A549 (cell line): ENCODE data around the gene EIF4G3. TPM values are rescaled to one million over a fixed set of nuclear protein-coding genes. Genes with fewer than 3 reads are reported as not detected.

Experiments used
- ATAC-seq, 2 experiments: fragments of 200-7000 bp in 1 of 2; fragments of >200 bp in 1 of 2; cut with Nextera tagmentation in 1 of 2; cut with Tn5 transposase in 1 of 2; 3 replicates each; pipeline versions ENCODE4 v1.8.0 to v1.9.1; 2018 to 2020; ENCODE audit warnings: mild to moderate bottlenecking in 1 of 2, moderate library complexity in 1 of 2
- CTCF ChIA-PET: fragments of 300-600 bp; sonication (Branson Sonifier 250); formaldehyde crosslinking; extraction: SDS; loops from one replicate; lab custom pipeline; 2021; ENCODE audit warnings: antibody characterized with exemption, inconsistent platforms; lab: Yijun Ruan, JAX
- POLR2A ChIA-PET: fragments of 350-600 bp; formaldehyde crosslinking; extraction: SDS; loops from one replicate; lab custom pipeline; 2021; ENCODE audit warnings: antibody characterized with exemption, inconsistent platforms; lab: Yijun Ruan, JAX
- DNase-seq, 2 experiments: peaks; one replicate each; pipeline versions ENCODE4 v3.0.0 to v3.0.0-alpha.2; 2011 to 2016; ENCODE audit warnings: low read depth in 1 of 2, low spot score in 1 of 2
- FAIRE-seq: peaks from 2 replicates; lab custom pipeline; 2011; peaks lifted over from hg19 to GRCh38; lab: Jason Lieb, UNC
- H3K27ac ChIP-seq, 2 experiments: fragments of >200 bp; sonication (Bioruptor Twin); formaldehyde crosslinking; 3 replicates each; pipeline ENCODE4 v1.5.1; 2016 to 2017
- H3K4me1 ChIP-seq: fragments of >200 bp; sonication (Bioruptor Twin); formaldehyde crosslinking; 3 replicates; pipeline ENCODE4 v1.6.1; 2016
- H3K4me2 ChIP-seq: fragments of >200 bp; sonication (Bioruptor Twin); formaldehyde crosslinking; 3 replicates; pipeline ENCODE4 v1.6.1; 2016
- H3K4me3 ChIP-seq: fragments of >200 bp; sonication (Bioruptor Twin); formaldehyde crosslinking; 3 replicates; pipeline ENCODE4 v1.5.1; 2016
- H3K9me3 ChIP-seq: fragments of >200 bp; sonication (Bioruptor Twin); formaldehyde crosslinking; 3 replicates; pipeline ENCODE4 v1.6.1; 2016
- BHLHE40 ChIP-seq: IDR thresholded peaks from 2 replicates; pipeline ENCODE4 v1.6.1; 2012; ENCODE audit warnings: low read depth, low read length, inconsistent platforms
- CBX2 ChIP-seq: fragments of 200-600 bp; sonication (generic); IDR thresholded peaks from 2 replicates; pipeline ENCODE4 v1.6.1; 2016; ENCODE audit warnings: low read depth, mild to moderate bottlenecking, borderline replicate concordance
- CBX8 ChIP-seq: fragments of 200-600 bp; sonication (generic); IDR thresholded peaks from 2 replicates; pipeline ENCODE4 v1.6.1; 2016
- CEBPB ChIP-seq, 2 experiments: fragments of >200 bp in 1 of 2; sonication (Bioruptor Twin) in 1 of 2; formaldehyde crosslinking in 1 of 2; IDR thresholded peaks; 2 replicates each; pipeline ENCODE4 v1.6.1; 2012 to 2016
- E2F6 ChIP-seq: IDR thresholded peaks from 2 replicates; pipeline ENCODE4 v1.6.1; 2012; ENCODE audit warnings: low read depth, borderline replicate concordance
- EHMT2 ChIP-seq: fragments of 200-600 bp; sonication (generic); IDR thresholded peaks from 2 replicates; pipeline ENCODE4 v1.6.1; 2016; ENCODE audit warnings: antibody characterized with exemption, low read depth, mild to moderate bottlenecking, moderate library complexity
- ELK1 ChIP-seq: fragments of 150-350 bp; IDR thresholded peaks from 2 replicates; pipeline ENCODE4 v1.6.1; 2014; ENCODE audit warnings: low read depth, mild to moderate bottlenecking, low read length
- EP300 ChIP-seq, 2 experiments: fragments of >200 bp; sonication (Bioruptor Twin); formaldehyde crosslinking; IDR thresholded peaks; 2 replicates in 1 of 2; 3 replicates in 1 of 2; pipeline ENCODE4 v1.6.1; 2016 to 2017
- ESRRA ChIP-seq: fragments of 150-350 bp; IDR thresholded peaks from 2 replicates; pipeline ENCODE4 v1.6.1; 2014; ENCODE audit warnings: mild to moderate bottlenecking, low read length, borderline replicate concordance
- HEYL ChIP-seq: fragments of 250-450 bp; sonication (Bioruptor Pico); IDR thresholded peaks from 2 replicates; pipeline ENCODE4 v1.8.0; 2021; ENCODE audit warnings: mild to moderate bottlenecking, moderate library complexity
- HOXB13 ChIP-seq: fragments of 250-450 bp; sonication (Bioruptor Pico); IDR thresholded peaks from 2 replicates; pipeline ENCODE4 v1.5.0; 2020; ENCODE audit warnings: low read depth, mild to moderate bottlenecking, moderate library complexity
- KDM1A ChIP-seq: fragments of 200-600 bp; sonication (generic); IDR thresholded peaks from 2 replicates; pipeline ENCODE4 v1.6.1; 2016; ENCODE audit warnings: low read depth, mild to moderate bottlenecking
- MAFK ChIP-seq: fragments of 450-650 bp; IDR thresholded peaks from 2 replicates; pipeline ENCODE4 v1.6.1; 2014; ENCODE audit not compliant: partially characterized antibody
- MYC ChIP-seq: IDR thresholded peaks from 2 replicates; pipeline ENCODE4 v1.6.1; 2012; ENCODE audit warnings: mild to moderate bottlenecking, inconsistent platforms, low read length, improper control_type of control experiment, borderline replicate concordance
- PHF8 ChIP-seq: fragments of 200-600 bp; sonication (generic); IDR thresholded peaks from 2 replicates; pipeline ENCODE4 v1.6.1; 2016; ENCODE audit warnings: low read depth, mild to moderate bottlenecking, antibody characterized with exemption, moderate library complexity, borderline replicate concordance
- POLR2A ChIP-seq: IDR thresholded peaks from 2 replicates; pipeline ENCODE4 v1.6.1; 2012; ENCODE audit warnings: mild to moderate bottlenecking, low read length
- RCOR1 ChIP-seq: fragments of 150-350 bp; IDR thresholded peaks from 2 replicates; pipeline ENCODE4 v1.6.1; 2014; ENCODE audit warnings: antibody characterized with exemption, low read length, low read depth
- RFX5 ChIP-seq: fragments of 450-650 bp; IDR thresholded peaks from 2 replicates; pipeline ENCODE4 v1.7.1; 2014; ENCODE audit warnings: antibody characterized with exemption, mild to moderate bottlenecking, moderate library complexity
- SMC3 ChIP-seq: fragments of >200 bp; sonication (Bioruptor Twin); formaldehyde crosslinking; IDR thresholded peaks from 3 replicates; pipeline ENCODE4 v1.6.1; 2018; ENCODE audit warnings: inconsistent platforms
- TP53 ChIP-seq: fragments of 250-450 bp; sonication (Bioruptor Pico); IDR thresholded peaks from 2 replicates; pipeline ENCODE4 v1.5.0; 2021; ENCODE audit warnings: mild to moderate bottlenecking, moderate library complexity
- ZC3H11A ChIP-seq: fragments of 450-650 bp; IDR thresholded peaks from 2 replicates; pipeline ENCODE4 v1.6.1; 2014; ENCODE audit warnings: antibody characterized with exemption, mild to moderate bottlenecking
- ZFP36 ChIP-seq: fragments of 450-650 bp; IDR thresholded peaks from 2 replicates; pipeline ENCODE4 v1.6.1; 2014; ENCODE audit warnings: borderline replicate concordance; ENCODE audit not compliant: partially characterized antibody
- WGBS: methylation state at CpG from one replicate; pipeline ENCODE4 v1.1.6; 2017; ENCODE audit errors: missing lambda C conversion rate; 5-methylcytosine and 5-hydroxymethylcytosine counted together
- polyA plus RNA-seq, 4 experiments: library from polyadenylated mRNA; depleted of rRNA in 3 of 4; stranded (reverse); fragments of >200 nt; fragmentation: RNase III in 1 of 4; extraction: RNeasy Plus Mini Kit Qiagen cat#74134 plus additional on column Dnase treatment in 1 of 4; gene quantifications; 2 replicates in 3 of 4; 3 replicates in 1 of 4; pipeline ENCODE4 v1.2.3, GENCODE V29; 2011 to 2017
- TF ChIP-seq, protein P1 (sequence below): fragments of >200 bp; sonication (Bioruptor Twin); formaldehyde crosslinking; IDR thresholded peaks from 3 replicates; pipeline ENCODE4 v1.5.1; 2016
- TF ChIP-seq, protein P2 (sequence below): fragments of 250-450 bp; sonication (Bioruptor Pico); IDR thresholded peaks from 2 replicates; pipeline ENCODE4 v1.5.0; 2021; ENCODE audit warnings: mild to moderate bottlenecking, moderate library complexity, borderline replicate concordance
- TF ChIP-seq, protein P3 (sequence below): fragments of 250-450 bp; sonication (Bioruptor Pico); IDR thresholded peaks from 2 replicates; pipeline ENCODE4 v1.5.0; 2020; ENCODE audit warnings: low read depth, mild to moderate bottlenecking, moderate library complexity

The EIF4G3 gene
- polyA plus RNA-seq, 2 of the 4 experiments (the other 2 are of a cell fraction) = 25.0 to 51.3 TPM

DNA sequence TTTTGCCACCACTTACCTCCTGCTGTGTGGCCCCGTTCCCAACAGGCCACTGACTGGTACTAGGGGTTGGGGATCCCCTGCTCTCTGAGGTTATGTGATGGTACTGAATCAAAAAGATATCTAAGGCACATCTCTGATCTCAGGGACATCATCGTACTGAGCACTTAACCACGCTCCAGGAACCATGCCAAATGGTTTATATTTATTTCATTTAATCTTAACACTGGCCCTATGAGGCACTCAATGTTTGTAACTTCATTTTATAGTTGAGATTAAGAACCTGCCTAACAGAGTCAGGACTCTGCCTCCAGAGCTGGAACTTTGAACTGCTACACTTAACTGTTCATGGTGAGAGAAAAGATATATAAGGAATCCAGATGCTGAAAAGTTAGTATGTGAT is 291.6 kb downstream of the EIF4G3 start:
- H3K4me1 ChIP-seq = peaks cover 52% of the 10 kb centered on the region
- DNase-seq (no peak), FAIRE-seq (no peak), ATAC-seq (no peak)
- H3K4me2 ChIP-seq = peak overlapping the region; percentile 35; the same call in 2 of the 3 replicates
- H3K9me3 ChIP-seq = no peaks in the 10 kb centered on the region
- CTCF ChIA-PET = interaction anchor here (0.9 kb wide), 1 partner anchor 11 kb away, joined by 3 read pairs; no protein-coding TSS in a partner anchor
- peak overlapping the region; percentile 38 to 60 for H3K27ac ChIP-seq
- TF ChIP-seq, protein P1, sequence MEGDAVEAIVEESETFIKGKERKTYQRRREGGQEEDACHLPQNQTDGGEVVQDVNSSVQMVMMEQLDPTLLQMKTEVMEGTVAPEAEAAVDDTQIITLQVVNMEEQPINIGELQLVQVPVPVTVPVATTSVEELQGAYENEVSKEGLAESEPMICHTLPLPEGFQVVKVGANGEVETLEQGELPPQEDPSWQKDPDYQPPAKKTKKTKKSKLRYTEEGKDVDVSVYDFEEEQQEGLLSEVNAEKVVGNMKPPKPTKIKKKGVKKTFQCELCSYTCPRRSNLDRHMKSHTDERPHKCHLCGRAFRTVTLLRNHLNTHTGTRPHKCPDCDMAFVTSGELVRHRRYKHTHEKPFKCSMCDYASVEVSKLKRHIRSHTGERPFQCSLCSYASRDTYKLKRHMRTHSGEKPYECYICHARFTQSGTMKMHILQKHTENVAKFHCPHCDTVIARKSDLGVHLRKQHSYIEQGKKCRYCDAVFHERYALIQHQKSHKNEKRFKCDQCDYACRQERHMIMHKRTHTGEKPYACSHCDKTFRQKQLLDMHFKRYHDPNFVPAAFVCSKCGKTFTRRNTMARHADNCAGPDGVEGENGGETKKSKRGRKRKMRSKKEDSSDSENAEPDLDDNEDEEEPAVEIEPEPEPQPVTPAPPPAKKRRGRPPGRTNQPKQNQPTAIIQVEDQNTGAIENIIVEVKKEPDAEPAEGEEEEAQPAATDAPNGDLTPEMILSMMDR = no peak
- TF ChIP-seq TP53 (CRISPR knock-in tag) (no peak), MAFK (no peak), EHMT2 (no peak), CBX2 (no peak), HOXB13 (CRISPR knock-in tag) (no peak), PHF8 (no peak), CEBPB (IDR thresholded peaks at IDR 0.05) (no peak), BHLHE40 (no peak), SMC3 (no peak), ZFP36 (no peak), HEYL (no peak)
- TF ChIP-seq, protein P2, sequence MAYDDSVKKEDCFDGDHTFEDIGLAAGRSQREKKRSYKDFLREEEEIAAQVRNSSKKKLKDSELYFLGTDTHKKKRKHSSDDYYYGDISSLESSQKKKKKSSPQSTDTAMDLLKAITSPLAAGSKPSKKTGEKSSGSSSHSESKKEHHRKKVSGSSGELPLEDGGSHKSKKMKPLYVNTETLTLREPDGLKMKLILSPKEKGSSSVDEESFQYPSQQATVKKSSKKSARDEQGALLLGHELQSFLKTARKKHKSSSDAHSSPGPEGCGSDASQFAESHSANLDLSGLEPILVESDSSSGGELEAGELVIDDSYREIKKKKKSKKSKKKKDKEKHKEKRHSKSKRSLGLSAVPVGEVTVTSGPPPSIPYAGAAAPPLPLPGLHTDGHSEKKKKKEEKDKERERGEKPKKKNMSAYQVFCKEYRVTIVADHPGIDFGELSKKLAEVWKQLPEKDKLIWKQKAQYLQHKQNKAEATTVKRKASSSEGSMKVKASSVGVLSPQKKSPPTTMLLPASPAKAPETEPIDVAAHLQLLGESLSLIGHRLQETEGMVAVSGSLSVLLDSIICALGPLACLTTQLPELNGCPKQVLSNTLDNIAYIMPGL (CRISPR knock-in tag) = no peak
- H3K4me3 ChIP-seq = no peak overlapping the region
- 82% methylated on average over 3 of the region's 3 CpGs for WGBS
- POLR2A ChIA-PET = no interaction called here

DNA sequence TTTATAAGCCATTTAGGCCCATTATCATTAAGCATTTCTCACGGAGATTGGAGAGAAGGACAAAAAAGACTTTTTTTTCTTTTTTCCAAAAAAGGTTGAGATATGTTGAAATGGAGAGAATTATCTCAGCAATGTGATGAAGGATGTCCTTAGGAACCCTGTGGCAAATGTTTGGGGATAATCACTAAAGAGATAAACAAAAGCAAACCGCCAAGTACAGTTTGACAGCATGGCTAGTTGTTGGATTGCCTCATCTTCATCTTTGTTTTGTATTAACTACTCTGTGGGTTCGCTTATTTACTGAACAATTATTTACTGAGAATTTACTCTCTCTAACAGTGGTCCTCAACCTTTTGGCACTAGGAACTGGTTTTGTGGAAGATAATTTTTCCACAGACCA is 292.2 kb downstream of the EIF4G3 start:
- ATAC-seq (no peak), FAIRE-seq (no peak), DNase-seq (no peak)
- Histone ChIP-seq H3K27ac (peak overlapping the region; percentile 38 to 60), H3K4me3 (no peak overlapping the region), H3K9me3 (no peaks in the 10 kb centered on the region), H3K4me2 (peak overlapping the region; percentile 26; the same call in 1 of the 3 replicates), H3K4me1 (peaks cover 52% of the 10 kb centered on the region)
- TF ChIP-seq KDM1A (no peak), ZC3H11A (no peak), POLR2A (no peak), E2F6 (no peak)
- 92% methylated on average over 3 of the region's 3 CpGs for WGBS
- ChIA-PET CTCF (no interaction called here), POLR2A (no interaction called here)

- Histone ChIP-seq H3K9me3 (no peaks in the 10 kb centered on the region), H3K4me3 (no peak overlapping the region), H3K4me1 (peaks cover 52% of the 10 kb centered on the region), H3K4me2 (peak overlapping the region; percentile 26; the same call in 2 of the 3 replicates)
- CTCF ChIA-PET = no interaction called here
- ATAC-seq (no peak), DNase-seq (no peak)
- WGBS = 34% methylated on average over 3 of the region's 3 CpGs
- TF ChIP-seq ELK1 (no peak), ESRRA (no peak), CBX8 (no peak), MYC (no peak), EP300 (IDR thresholded peaks at IDR 0.05) (no peak), RFX5 (no peak), HEYL (no peak), HOXB13 (CRISPR knock-in tag) (no peak), POLR2A (no peak), EHMT2 (no peak), TP53 (CRISPR knock-in tag) (no peak), RCOR1 (no peak)
- TF ChIP-seq, protein P1 = no peak
- TF ChIP-seq, protein P3, sequence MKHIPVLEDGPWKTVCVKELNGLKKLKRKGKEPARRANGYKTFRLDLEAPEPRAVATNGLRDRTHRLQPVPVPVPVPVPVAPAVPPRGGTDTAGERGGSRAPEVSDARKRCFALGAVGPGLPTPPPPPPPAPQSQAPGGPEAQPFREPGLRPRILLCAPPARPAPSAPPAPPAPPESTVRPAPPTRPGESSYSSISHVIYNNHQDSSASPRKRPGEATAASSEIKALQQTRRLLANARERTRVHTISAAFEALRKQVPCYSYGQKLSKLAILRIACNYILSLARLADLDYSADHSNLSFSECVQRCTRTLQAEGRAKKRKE (CRISPR knock-in tag) = no peak
- TF ChIP-seq, all 56 proteins: peak for 0
- POLR2A ChIA-PET = no interaction called here
- peak overlapping the region; percentile 60 to 83 for H3K27ac ChIP-seq
- no peak for FAIRE-seq
Observed at GRCh38 chr1:20883766-20884165, 292.9 kb downstream of the EIF4G3 start.
